HCEC 1CT (cell line): ENCODE data around the gene TRIM67.

Source experiments
- DNase-seq: peaks from one replicate; pipeline ENCODE4 v3.0.0-alpha.2; 2017

The TRIM67 gene

GRCh38 chr1:231185391-231185790, 23.5 kb downstream of the TRIM67 start:
- no peak for DNase-seq

GRCh38 chr1:231186356-231187115, 24.7 kb downstream of the TRIM67 start:
- no peak for DNase-seq

DNA sequence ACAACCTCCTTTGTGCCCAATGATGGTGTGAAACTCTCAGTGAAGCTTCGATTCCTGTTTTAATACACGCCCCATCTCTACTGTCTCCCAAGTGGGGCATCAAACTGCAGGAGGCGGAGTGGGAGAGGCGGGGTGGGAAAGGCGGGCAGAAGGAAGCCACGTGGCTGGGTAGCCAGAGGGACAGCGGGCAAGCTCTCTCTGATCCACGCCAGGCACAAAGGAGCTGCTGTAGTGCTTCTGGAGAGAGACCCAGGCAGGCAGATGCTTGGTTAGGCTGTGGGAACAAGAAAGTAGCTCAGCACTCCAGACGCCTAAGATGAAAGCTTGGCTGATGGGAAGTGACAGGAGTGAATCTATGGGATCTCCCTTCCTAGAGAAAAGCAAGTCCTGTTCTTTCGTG, 25.7 kb downstream of the TRIM67 start:
- no peak for DNase-seq

DNA sequence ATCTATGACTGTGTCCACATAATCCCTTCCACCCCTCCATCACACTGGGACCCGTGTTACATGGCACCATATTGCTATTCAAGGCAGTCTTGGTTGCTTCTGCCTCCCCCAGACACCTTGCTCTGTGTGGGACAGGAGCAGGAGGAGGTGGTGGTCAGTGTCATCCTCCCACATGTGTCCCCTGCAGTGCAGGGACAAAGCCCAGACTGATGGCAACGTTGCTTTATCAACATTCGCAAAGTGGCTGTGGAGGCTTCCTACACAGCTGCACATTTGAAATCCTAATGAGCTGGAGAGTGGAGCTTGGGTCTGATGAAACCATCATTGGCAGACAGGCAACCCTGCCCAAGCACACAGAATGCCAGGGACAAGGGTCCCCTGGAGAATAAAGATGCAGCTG, 26.2 kb downstream of the TRIM67 start:
- no peak for DNase-seq

DNA sequence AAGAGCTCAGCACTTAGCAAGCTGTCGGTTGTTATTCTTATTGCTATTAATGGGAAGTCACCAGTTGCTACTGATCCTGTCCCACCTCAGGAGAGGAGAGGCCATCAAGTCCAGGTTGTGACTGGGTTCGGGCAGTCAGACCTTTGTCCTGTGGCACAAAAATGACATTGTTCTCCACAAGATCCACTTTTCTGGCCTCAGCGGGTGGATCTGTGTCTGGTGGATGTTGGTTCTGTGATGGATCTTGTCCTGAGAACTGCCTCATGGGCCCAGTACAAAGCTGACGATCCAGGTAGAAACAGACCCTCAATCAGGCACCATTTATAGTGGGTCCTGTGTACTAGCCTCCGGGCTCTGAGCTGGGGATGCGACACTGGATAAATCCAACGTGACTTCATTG, 26.9 kb downstream of the TRIM67 start:
- DNase-seq: no peak

DNA sequence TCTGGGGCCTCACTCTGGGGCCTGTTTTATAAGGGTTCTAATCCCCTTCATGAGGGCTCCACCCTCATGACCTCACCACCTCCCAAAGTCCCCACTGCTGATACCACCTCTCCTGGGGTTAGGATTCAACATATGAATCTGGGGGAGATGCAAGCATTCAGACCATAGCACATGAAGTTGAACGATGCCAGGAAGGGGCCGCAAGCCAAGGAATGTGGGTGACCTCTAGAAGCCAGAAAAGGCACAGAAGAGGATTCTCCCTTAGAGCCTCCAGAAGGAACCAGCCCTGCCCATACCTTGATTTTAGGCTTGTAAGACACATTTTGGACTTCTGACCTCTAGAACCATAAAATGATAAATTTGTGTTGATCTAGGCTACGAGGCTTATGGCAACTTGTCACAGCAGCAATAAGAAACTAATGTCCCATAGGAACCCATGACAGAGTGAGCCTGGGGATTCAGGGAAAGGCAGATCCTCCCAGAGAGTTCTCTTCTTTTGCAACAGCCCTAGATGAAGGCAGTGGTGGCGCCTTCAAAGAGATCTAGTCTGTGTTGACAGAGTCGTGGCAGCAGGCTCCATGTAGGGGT, 27.9 kb downstream of the TRIM67 start:
- DNase-seq: no peak

DNA sequence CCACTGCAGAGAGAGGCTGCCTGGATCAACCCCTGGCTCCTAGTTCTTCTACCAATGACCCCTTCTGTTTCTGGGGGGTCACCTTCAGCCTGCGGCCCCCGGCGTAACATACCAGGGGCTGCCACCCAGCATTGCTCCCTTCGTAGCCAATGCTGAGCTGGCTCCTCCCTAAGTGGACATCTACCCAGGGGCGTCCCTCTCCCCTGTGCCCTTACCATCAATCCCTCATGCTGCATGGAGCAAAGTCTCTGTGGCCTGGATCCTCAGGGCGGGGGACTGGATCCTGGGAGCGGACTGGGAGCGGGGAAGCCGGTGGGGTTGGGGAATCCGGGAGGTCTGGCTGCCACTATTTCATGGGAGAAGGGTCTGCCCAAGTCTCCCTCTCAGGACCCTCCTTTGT, 28.6 kb downstream of the TRIM67 start:
- DNase-seq: no peak

DNA sequence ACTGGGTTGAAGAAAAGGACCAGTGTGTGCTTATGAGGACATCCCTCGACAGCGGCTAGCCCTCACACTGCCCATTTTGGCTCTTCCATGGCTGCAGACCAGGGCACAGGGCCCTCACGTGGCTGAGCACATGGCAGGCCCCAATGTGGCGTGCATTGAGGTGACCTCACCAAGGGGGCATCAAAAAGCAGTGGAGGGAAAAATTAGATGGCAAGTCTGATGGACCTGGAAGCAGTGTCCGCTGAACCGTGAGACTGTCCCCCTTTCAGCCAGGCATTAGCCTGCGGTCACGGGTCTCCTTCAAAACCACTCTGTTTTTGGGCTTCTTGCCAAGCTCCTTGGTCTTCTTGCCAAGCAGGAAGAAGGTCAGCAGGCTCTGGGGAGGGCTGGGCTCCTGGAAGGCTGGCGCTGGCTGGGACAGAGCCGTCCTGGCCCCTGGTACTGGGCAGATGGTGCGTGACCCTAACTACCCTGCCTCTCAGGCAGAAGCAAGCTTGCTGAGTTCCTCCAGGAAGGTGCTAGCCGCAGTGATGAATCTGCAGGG, 30.8 kb downstream of the TRIM67 start:
- no peak for DNase-seq

DNA sequence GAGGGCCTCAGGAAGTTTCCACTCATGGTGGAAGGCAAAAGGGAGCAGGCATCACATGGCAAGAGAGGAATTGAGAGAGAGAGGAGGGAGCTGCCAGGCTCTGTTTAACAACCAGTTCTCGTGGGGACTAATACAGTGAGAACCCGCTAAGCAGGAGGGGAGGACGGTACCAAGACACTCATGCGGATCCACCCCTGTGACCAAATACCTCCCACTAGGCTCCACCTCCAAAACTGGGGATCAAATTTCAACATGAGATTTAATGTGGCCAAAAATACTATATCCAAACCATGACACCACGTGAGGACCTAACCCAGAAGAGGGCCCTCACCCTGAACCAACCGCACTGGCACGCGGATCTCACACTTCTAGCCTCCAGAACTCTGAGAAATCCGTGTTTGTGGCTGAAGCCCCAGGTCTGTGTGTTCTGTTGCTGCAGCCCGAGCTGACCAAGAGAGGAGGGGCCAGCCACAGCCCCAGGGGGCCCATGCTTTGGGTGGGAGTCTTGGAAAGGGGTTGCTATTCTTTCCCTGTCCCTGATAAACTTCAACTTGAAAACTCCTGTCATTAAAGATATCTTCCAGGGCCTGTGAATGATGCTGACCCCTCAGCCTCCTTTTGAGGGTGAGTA, 32.0 kb downstream of the TRIM67 start:
- DNase-seq: no peak

DNA sequence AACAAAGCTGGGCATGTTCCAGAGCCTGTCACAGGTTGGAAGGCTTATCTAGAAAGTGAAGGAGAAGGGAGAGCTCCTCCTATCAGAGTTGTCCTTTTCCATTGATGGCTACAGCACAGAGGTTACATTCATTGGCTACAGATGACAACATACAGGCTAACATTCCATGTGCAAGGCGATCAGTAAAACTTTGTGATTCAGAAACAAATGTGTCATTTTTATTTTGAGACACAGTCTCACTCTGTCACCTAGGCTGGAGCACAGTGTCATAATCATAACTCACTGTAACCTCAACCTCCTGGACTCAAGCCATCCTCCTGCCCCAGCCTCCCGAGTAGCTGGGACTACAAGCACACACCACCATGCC, 32.6 kb downstream of the TRIM67 start:
- no peak for DNase-seq

GRCh38 chr1:231194843-231195516, 33.1 kb downstream of the TRIM67 start:
- peak; percentile 17 for DNase-seq

DNA sequence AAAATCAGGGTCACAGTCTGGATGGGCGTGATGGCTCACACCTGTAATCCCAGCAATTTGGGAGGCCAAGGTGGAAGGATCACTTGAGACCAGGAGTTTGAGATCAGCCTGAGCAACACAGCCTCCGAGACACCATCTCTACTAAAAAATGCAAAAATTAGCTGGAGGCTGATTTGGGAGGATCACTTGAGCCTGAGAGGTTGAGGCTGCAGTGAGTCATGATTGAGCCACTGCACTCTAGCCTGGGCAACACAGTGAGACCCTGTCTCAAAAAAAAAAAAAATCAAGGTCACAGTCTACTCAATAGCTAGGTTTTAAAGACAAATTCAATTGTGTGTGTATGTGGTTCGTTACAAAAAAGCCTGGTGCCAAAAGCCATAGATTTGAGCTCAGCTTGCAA, 34.4 kb downstream of the TRIM67 start:
- no peak for DNase-seq

GRCh38 chr1:231196728-231197127, 34.9 kb downstream of the TRIM67 start:
- no peak for DNase-seq

- no peak for DNase-seq
Measured at GRCh38 chr1:231199868-231200267, 38.0 kb downstream of the TRIM67 start.

DNA sequence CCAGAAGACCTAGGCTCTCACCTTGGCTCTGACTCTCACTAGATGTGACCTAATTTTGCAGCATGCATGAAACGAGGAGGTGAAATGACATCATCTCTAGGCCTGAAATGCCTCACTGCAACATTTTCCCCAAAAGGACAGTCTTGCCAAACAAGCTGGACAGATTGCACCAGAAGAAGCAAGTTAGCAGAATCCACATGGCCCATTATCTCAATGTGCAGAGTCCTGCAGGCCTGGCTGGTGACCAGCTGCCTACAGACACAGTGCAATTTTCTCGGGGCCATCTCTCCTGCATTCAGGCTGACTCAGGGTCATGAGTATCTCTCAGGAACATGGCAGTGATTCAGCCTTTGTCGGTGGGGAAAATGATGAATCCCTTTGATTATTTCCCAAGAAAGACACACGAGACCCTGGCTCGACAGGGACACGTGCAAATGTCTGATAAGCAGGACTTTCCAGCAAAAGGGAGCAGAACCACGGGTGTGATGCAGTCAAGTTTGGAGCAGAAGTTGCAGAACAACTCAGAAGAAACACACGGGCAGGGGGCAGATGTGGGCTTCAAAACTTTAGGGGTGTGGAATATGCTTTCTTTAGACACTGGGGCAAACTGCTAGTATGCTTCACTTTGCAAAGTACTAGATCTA, 38.7 kb downstream of the TRIM67 start:
- DNase-seq: peak; percentile 78

- no peak for DNase-seq
Measured at GRCh38 chr1:231201375-231201978, 39.6 kb downstream of the TRIM67 start.

GRCh38 chr1:231201979-231202633, 40.2 kb downstream of the TRIM67 start:
- DNase-seq: no peak

DNA sequence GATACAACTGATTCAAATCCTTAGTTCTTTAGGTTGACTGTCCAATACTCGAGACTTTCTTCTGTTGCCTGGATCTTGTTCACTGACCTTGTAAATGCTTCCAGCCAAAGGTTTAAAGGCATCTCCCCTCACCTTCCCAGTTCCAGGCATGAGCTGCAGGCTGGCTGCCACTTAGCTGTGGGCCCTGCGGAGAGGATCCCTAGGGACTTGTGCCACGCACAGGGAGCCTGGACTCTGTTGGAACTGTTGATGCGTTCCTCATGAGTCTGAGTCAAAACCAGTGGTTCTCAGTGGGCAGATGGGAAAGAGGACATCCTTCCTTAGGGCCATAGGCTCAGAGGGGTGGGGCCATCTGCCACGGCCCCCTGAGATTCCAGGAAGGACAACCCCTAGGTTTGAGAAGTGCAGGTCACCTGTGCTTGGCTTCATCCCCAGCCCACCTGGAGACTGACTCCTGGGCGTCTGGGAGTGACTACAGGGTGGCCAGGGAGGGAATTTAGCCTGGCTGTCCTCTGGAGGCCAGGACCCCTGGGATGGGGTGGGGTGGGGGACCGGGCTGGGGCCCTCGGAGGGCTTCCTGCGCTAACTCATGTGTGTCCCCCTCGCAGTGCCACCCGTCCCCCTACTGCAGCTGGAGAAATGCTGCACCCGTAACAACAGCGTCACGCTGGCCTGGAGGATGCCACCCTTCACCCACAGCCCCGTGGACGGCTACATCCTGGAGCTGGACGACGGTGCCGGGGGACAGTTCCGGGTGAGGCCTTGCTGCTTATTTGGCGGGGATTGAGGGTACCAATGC, 41.6 kb downstream of the TRIM67 start:
- no peak for DNase-seq

GRCh38 chr1:231206856-231207255, 45.0 kb downstream of the TRIM67 start:
- DNase-seq: no peak

DNA sequence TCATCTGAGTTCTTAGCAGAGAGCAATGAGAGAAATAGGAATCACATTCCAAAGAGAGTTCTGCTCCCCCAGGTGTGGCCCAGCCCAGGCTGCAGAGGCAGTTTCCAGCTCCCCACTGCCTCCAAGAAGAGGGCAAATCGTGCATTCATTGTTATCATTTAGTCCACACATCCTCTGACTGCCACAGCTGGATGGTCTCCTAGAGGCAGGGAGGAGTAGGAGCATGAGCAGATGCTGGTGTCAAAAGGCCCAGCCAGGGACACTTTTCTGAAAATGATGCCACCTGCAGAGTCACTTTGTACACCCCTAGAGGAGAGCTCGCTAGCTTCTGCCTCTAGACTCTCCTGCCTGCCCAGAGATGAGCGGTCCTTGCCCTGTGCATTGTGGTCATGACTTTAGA, 45.6 kb downstream of the TRIM67 start:
- no peak for DNase-seq

DNA sequence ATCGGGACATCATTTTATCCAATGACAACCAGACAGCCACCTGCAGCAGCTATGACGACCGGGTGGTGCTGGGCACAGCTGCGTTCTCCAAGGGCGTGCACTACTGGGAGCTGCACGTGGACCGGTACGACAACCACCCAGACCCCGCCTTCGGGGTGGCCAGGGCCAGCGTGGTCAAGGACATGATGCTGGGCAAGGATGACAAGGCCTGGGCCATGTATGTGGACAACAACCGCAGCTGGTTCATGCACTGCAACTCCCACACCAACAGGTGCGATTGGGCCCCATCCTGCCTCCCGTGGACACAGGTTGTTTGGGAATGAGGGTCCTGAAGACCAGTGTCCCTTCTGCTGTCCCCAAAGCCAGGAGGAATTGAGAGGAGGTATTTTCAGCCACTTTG, 47.1 kb downstream of the TRIM67 start:
- DNase-seq: no peak
